Prostate gland (tissue), 2 donors: Measurements from ENCODE around the gene AUTS2. TPM values are rescaled to one million over a fixed set of nuclear protein-coding genes. Genes with fewer than 3 reads are reported as not detected.

Experiments
- DNase-seq: peaks from one replicate; pipeline ENCODE4 v3.0.0-alpha.2; 2019; ENCODE audit warnings: low spot score
- H3K27ac ChIP-seq, 2 donors: fragments of 200-600 bp; sonication (generic); 2 replicates each; pipeline ENCODE4 v1.5.1; 2017 to 2019
- H3K27me3 ChIP-seq: fragments of 200-600 bp; sonication (generic); replicated peaks from 2 replicates; pipeline ENCODE4 v1.5.1; 2019; ENCODE audit not compliant: insufficient read depth
- H3K36me3 ChIP-seq, 2 donors: fragments of 200-600 bp; sonication (generic); 1 replicate in 1 of 2; 2 replicates in 1 of 2; pipeline versions ENCODE4 v1.5.1 to v1.8.1; 2017 to 2019
- H3K4me1 ChIP-seq: fragments of 200-600 bp; sonication (generic); replicated peaks from 2 replicates; pipeline ENCODE4 v1.5.1; 2019
- H3K4me3 ChIP-seq, 2 donors: fragments of 200-600 bp; sonication (generic); 2 replicates each; pipeline ENCODE4 v1.5.1; 2017 to 2019
- H3K9me3 ChIP-seq: fragments of 200-600 bp; sonication (generic); 2 replicates; pipeline ENCODE4 v1.5.1; 2017
- POLR2A ChIP-seq: fragments of 450-650 bp; IDR thresholded peaks from one replicate; pipeline ENCODE4 v1.6.1; 2016; ENCODE audit warnings: antibody characterized with exemption, mild to moderate bottlenecking
- POLR2AphosphoS5 ChIP-seq: sonication (generic); formaldehyde crosslinking; IDR thresholded peaks from one replicate; pipeline ENCODE4 v1.6.1; 2017; ENCODE audit warnings: antibody characterized with exemption
- WGBS: methylation state at CpG from one replicate; pipeline ENCODE4 v1.1.5; 2018; 5-methylcytosine and 5-hydroxymethylcytosine counted together
- intact Hi-C: fragments of 100-400 bp; cut with DNase I; formaldehyde crosslinking; loops from one replicate; pipeline ENCODE4 v1.14.2; 2022
- total RNA-seq, 2 donors: library from RNA; depleted of rRNA; stranded (reverse); fragments of >200 nt; gene quantifications; one replicate each; pipeline ENCODE4 v1.1.0, GENCODE V29; 2016
- TF ChIP-seq, protein P1 (sequence below), 4 experiments: fragments of 200-600 bp in 2 of 4; fragments of 450-650 bp in 2 of 4; sonication (generic) in 2 of 4; IDR thresholded peaks; 1 replicate in 3 of 4; 2 replicates in 1 of 4; pipeline ENCODE4 v1.5.1; 2016 to 2019; ENCODE audit warnings: antibody characterized with exemption in 4 of 4, mild to moderate bottlenecking in 2 of 4, moderate library complexity in 2 of 4

The AUTS2 gene
- total RNA-seq, 2 donors from 2014 or later, result 25.0 to 55.2 TPM

DNA sequence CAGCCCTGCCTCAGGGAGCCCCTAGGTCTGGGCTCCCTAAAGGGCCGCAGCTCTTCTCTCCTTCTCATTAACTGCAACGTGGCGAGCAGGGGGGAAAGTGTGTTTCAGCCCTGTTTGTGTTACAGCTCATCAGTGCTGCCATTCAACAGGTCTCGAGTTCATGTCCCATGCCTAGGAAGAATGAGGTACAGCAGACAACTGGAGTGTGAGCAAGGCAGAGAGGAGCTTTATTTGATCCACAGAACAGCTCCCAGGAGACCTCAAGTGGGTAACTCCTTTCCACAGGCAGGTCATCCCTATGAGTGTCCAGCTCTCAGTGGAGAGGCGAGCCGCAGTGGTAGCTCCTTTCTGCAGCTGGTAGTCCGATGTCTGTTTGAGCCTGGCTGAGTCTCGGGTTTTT lies 313.1 kb downstream of the AUTS2 start:
- TF ChIP-seq POLR2AphosphoS5 (no peak), POLR2A (no peak)
- TF ChIP-seq, protein P1, sequence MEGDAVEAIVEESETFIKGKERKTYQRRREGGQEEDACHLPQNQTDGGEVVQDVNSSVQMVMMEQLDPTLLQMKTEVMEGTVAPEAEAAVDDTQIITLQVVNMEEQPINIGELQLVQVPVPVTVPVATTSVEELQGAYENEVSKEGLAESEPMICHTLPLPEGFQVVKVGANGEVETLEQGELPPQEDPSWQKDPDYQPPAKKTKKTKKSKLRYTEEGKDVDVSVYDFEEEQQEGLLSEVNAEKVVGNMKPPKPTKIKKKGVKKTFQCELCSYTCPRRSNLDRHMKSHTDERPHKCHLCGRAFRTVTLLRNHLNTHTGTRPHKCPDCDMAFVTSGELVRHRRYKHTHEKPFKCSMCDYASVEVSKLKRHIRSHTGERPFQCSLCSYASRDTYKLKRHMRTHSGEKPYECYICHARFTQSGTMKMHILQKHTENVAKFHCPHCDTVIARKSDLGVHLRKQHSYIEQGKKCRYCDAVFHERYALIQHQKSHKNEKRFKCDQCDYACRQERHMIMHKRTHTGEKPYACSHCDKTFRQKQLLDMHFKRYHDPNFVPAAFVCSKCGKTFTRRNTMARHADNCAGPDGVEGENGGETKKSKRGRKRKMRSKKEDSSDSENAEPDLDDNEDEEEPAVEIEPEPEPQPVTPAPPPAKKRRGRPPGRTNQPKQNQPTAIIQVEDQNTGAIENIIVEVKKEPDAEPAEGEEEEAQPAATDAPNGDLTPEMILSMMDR (IDR thresholded peaks at IDR 0.05), result no peak
- H3K36me3 ChIP-seq, result no peaks in the 10 kb centered on the region
- DNase-seq, result no peak
- H3K4me3 ChIP-seq, result no peak overlapping the region
- no peaks in the 10 kb centered on the region for H3K27me3 ChIP-seq
- H3K4me1 ChIP-seq, result no peaks in the 10 kb centered on the region
- intact Hi-C loops, result no loop called here
- H3K27ac ChIP-seq, result no peak overlapping the region
- 93% methylated on average over 8 of the region's 8 CpGs for WGBS
- H3K9me3 ChIP-seq, result no peaks in the 10 kb centered on the region

DNA sequence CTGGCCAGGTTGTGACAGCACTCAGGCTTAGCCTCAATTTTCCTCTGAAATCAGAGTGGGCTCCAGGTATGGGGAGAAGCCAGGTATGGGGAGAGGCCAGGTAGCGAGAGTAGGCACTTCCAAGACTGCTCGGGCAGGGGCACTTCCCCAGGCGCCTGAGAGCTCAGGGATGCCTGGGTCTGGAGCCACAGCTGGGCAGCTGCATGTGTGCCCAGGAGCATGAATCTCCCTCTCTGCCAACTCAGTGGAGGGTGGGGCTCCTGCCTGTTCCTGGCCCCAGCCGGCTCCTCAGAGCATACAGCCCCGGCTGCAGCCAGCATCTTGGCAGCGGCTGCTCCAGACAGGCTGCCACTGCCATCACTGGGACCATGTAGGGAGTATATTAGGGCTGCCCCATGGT lies 313.9 kb downstream of the AUTS2 start:
- 95% methylated on average over 6 of the region's 6 CpGs for WGBS
- no peak for TF ChIP-seq POLR2A

DNA sequence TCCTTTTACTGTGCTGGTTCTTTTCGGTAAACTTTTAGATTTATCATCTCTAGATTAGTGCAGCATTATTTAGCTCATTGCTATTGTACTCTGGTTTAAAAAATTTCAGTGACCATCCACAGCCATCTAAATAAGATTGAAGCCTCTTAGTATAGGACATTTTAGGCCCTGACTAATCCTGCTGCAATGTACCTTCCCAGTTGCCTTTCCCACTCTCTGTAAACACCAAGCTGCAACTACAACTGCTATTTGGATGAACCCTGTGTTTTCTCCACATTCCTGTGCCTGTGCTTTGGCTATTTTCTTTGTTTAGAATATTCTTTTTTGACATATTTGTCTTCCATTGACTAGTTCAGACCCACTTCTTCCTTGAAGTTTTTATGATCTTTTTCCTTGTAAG lies 314.6 kb downstream of the AUTS2 start:
- H3K36me3 ChIP-seq, result no peaks in the 10 kb centered on the region
- WGBS, result 71% methylated on average over 1 of the region's 1 CpG
- no peak overlapping the region for H3K27ac ChIP-seq
- H3K9me3 ChIP-seq, result no peaks in the 10 kb centered on the region
- no peaks in the 10 kb centered on the region for H3K27me3 ChIP-seq
- no peak overlapping the region for H3K4me3 ChIP-seq
- no peaks in the 10 kb centered on the region for H3K4me1 ChIP-seq
- no peak for TF ChIP-seq POLR2AphosphoS5
- TF ChIP-seq, protein P1 (IDR thresholded peaks at IDR 0.05), result no peak
- TF ChIP-seq POLR2A, result no peak
- no peak for DNase-seq
- intact Hi-C loops, result no loop called here

More for the DNA sequence above, 313.9 kb downstream of the AUTS2 start:
- Histone ChIP-seq H3K4me1 (no peaks in the 10 kb centered on the region), H3K36me3 (no peaks in the 10 kb centered on the region), H3K27ac (no peak overlapping the region), H3K27me3 (no peaks in the 10 kb centered on the region), H3K4me3 (no peak overlapping the region), H3K9me3 (no peaks in the 10 kb centered on the region)
- no peak for DNase-seq
- intact Hi-C loops, result no loop called here

DNA sequence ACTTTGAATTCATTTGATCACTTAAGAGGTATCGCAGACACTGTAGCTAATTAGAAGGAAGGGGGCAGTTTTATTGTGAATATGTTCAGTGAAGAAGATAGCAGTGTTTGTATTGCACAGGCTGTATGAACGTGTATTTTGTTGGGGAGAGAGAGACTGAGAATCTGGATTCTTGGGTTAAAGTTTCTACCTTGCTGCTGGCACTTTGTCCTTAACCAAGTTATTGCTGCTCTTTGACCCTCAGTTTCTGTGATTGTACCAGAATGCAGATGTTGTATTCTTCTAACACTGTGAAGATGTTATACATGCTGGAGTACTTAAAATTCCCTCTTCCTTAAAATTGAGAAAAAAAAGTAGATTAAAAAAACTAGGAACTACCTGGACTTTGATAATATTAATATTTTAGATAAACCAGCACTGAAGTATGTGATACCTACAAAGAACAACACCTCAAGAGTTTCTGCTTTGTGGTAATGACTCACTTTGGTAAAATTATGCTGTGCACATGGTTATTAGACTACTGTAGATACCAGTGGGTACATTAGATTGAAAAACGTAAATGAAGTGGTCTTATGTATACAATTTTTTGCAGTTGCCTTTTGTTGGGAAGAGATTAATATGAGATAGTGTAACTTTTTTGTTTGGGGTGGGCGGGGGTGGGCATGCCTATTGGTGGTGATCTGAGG lies 321.3 kb downstream of the AUTS2 start:
- DNase-seq, result no peak
- Histone ChIP-seq H3K4me3 (no peak overlapping the region), H3K36me3 (no peaks in the 10 kb centered on the region), H3K27me3 (no peaks in the 10 kb centered on the region), H3K27ac (no peak overlapping the region), H3K9me3 (no peaks in the 10 kb centered on the region), H3K4me1 (no peaks in the 10 kb centered on the region)
- WGBS, result 90% methylated on average over 4 of the region's 4 CpGs
- TF ChIP-seq, protein P1 (IDR thresholded peaks at IDR 0.05), result no peak
- no peak for TF ChIP-seq POLR2AphosphoS5
- intact Hi-C loops, result no loop called here

DNA sequence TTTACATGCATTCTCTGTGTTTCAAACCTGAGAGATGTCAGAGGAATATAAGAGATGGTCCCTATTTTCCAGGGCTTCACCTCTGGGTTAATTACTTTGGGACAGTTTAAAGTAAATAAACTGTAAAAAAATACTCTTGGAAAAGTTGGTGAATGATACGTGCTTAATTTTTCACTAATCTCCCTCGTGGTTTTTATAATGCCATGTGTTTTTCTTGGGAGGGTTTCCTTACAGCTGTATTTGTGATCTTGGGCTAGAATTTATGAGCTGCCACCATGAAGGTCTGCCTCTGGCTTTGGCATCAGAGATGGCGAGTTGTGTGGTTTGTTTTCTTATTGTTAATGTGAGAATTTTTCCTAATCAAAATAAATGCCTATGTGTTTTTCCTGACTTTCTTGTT lies 322.5 kb downstream of the AUTS2 start:
- Histone ChIP-seq H3K27me3 (no peaks in the 10 kb centered on the region), H3K27ac (no peak overlapping the region), H3K4me1 (no peaks in the 10 kb centered on the region), H3K9me3 (no peaks in the 10 kb centered on the region), H3K36me3 (no peaks in the 10 kb centered on the region), H3K4me3 (no peak overlapping the region)
- no peak for DNase-seq
- intact Hi-C loops, result no loop called here
- 40% methylated on average over 3 of the region's 3 CpGs for WGBS
- TF ChIP-seq POLR2A (no peak), POLR2AphosphoS5 (no peak)
- TF ChIP-seq, protein P1 (IDR thresholded peaks at IDR 0.05), result no peak
